Panc1 (cell line): ENCODE measurements around the gene EEA1. TPM values are rescaled to one million over a fixed set of nuclear protein-coding genes. Genes with fewer than 3 reads are reported as not detected.

ENCODE experiments used
- ATAC-seq: fragments of 200-7000 bp; cut with Tn5 transposase; 2 replicates; pipeline ENCODE4 v1.9.1; 2020; ENCODE audit warnings: mild to moderate bottlenecking, moderate library complexity
- BruUV-seq: library from RNA; stranded (reverse); fragments of 400-500 nt; replicated peaks from 2 replicates; lab custom pipeline; 2021; lab: Mats Ljungman, UMichigan
- CTCF ChIA-PET: fragments of 300-600 bp; sonication (Branson Sonifier 250); formaldehyde crosslinking; loops from one replicate; lab custom pipeline; 2022; ENCODE audit warnings: antibody characterized with exemption; lab: Charles Lee
- POLR2A ChIA-PET: fragments of 300-600 bp; sonication (Branson Sonifier 250); formaldehyde crosslinking; loops from one replicate; lab custom pipeline; 2022; ENCODE audit warnings: antibody characterized with exemption; lab: Charles Lee
- DNase-seq: peaks from one replicate; pipeline ENCODE4 v3.0.0-alpha.2; 2010; ENCODE audit warnings: low read depth, low spot score
- H3K27ac ChIP-seq: 2 replicates; pipeline ENCODE4 v1.5.1; 2011; ENCODE audit warnings: mild to moderate bottlenecking, low read length, inconsistent platforms
- H3K27me3 ChIP-seq: fragments of 200-500 bp; sonication (Bioruptor generic); 2 replicates; pipeline ENCODE4 v1.6.0; 2014; ENCODE audit warnings: low read length, inconsistent platforms; ENCODE audit not compliant: control insufficient read depth, insufficient read depth
- H3K36me3 ChIP-seq: fragments of 200-500 bp; sonication (Bioruptor generic); 2 replicates; pipeline ENCODE4 v1.5.1; 2014; ENCODE audit warnings: inconsistent platforms, mild to moderate bottlenecking, low read length, moderate library complexity; ENCODE audit not compliant: control insufficient read depth, insufficient read depth
- H3K4me1 ChIP-seq: 2 replicates; pipeline ENCODE4 v1.5.1; 2011; ENCODE audit warnings: inconsistent platforms, mild to moderate bottlenecking, low read length, moderate library complexity; ENCODE audit not compliant: control insufficient read depth, insufficient read depth
- H3K4me3 ChIP-seq, 2 experiments: 2 replicates each; pipeline ENCODE4 v1.5.1; 2011 to 2012; ENCODE audit warnings: low read depth in 2 of 2, low read length in 2 of 2, mild to moderate bottlenecking in 2 of 2, inconsistent platforms in 1 of 2, moderate library complexity in 1 of 2
- H3K9me3 ChIP-seq: fragments of 200-500 bp; sonication (Bioruptor generic); 2 replicates; pipeline ENCODE4 v1.5.1; 2014; ENCODE audit warnings: low read depth, mild to moderate bottlenecking, inconsistent platforms, low read length, moderate library complexity; ENCODE audit not compliant: control insufficient read depth, insufficient read depth
- POLR2AphosphoS5 ChIP-seq: IDR thresholded peaks from 2 replicates; pipeline ENCODE4 v1.6.1; 2012; ENCODE audit warnings: mild to moderate bottlenecking, low read depth, low read length, moderate library complexity
- SIN3A ChIP-seq: IDR thresholded peaks from 2 replicates; pipeline ENCODE4 v1.6.1; 2012; ENCODE audit warnings: low read depth, mild to moderate bottlenecking, low read length, moderate library complexity, borderline replicate concordance; ENCODE audit not compliant: insufficient read depth
- TCF7L2 ChIP-seq: IDR thresholded peaks from 2 replicates; pipeline ENCODE4 v1.6.1; 2011; ENCODE audit warnings: mild to moderate bottlenecking, low read depth, low read length, inconsistent platforms
- in situ Hi-C: cut with HindIII; loops from 2 replicates; pipeline ENCODE4 v1.10.0; 2016; ENCODE audit warnings: low sequenced_read_pairs, low pct_unique_long_range_greater_than_20kb
- intact Hi-C: fragments of 100-400 bp; cut with micrococcal nuclease; formaldehyde crosslinking; loops from one replicate; pipeline ENCODE4 v1.10.0; 2022; ENCODE audit not compliant: unreplicated experiment
- total RNA-seq: library from RNA; stranded (reverse); gene quantifications from one replicate; pipeline ENCODE4 v1.2.1, GENCODE V29; 2021; ENCODE audit not compliant: unreplicated experiment
- TF ChIP-seq, protein P1 (sequence below): fragments of 450-650 bp; IDR thresholded peaks from 2 replicates; pipeline ENCODE4 v1.5.1; 2017; ENCODE audit warnings: mild to moderate bottlenecking
- TF ChIP-seq, protein P2 (sequence below), 2 experiments: IDR thresholded peaks; 2 replicates each; pipeline ENCODE4 v1.6.1; 2011 to 2012; ENCODE audit warnings: low read depth in 2 of 2, control low read depth in 1 of 2, low read length in 1 of 2, mild to moderate bottlenecking in 1 of 2, moderate library complexity in 1 of 2; ENCODE audit not compliant: insufficient read depth in 1 of 2

EEA1 gene
- total RNA-seq, 1 experiment from 2014 or later = 15.1 TPM

DNA sequence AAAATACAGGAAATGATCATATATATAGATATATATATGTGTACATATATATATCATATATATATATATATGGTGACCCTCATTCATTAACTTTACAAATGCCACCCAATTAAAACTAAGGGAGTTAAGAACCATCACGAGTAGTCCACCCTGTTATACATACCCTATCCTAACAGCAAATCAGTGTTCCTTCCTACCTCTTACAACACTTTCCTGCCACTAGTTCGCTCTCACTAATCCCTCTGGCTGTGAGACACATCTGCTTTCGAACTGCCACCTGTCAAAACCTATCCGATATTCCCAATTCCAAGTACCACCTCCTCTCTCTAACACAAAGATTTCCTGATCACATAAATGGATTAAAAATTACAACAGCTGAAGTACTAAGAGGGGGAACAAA lies 100.5 kb downstream of the EEA1 start:
- intact Hi-C loops (no loop called here), in situ Hi-C loops (no loop called here)
- Histone ChIP-seq H3K4me3 (no peak overlapping the region), H3K36me3 (no peaks in the 10 kb centered on the region; the same call in 1 of the 2 replicates), H3K9me3 (no peaks in the 10 kb centered on the region), H3K27me3 (no peaks in the 10 kb centered on the region), H3K27ac (no peak overlapping the region), H3K4me1 (no peaks in the 10 kb centered on the region)
- ChIA-PET POLR2A (no interaction called here), CTCF (no interaction called here)
- DNase-seq (no peak), ATAC-seq (no peak)
- TF ChIP-seq SIN3A (no peak), TCF7L2 (no peak), POLR2AphosphoS5 (no peak)
- TF ChIP-seq, protein P1, sequence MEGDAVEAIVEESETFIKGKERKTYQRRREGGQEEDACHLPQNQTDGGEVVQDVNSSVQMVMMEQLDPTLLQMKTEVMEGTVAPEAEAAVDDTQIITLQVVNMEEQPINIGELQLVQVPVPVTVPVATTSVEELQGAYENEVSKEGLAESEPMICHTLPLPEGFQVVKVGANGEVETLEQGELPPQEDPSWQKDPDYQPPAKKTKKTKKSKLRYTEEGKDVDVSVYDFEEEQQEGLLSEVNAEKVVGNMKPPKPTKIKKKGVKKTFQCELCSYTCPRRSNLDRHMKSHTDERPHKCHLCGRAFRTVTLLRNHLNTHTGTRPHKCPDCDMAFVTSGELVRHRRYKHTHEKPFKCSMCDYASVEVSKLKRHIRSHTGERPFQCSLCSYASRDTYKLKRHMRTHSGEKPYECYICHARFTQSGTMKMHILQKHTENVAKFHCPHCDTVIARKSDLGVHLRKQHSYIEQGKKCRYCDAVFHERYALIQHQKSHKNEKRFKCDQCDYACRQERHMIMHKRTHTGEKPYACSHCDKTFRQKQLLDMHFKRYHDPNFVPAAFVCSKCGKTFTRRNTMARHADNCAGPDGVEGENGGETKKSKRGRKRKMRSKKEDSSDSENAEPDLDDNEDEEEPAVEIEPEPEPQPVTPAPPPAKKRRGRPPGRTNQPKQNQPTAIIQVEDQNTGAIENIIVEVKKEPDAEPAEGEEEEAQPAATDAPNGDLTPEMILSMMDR = no peak
- TF ChIP-seq, protein P2, sequence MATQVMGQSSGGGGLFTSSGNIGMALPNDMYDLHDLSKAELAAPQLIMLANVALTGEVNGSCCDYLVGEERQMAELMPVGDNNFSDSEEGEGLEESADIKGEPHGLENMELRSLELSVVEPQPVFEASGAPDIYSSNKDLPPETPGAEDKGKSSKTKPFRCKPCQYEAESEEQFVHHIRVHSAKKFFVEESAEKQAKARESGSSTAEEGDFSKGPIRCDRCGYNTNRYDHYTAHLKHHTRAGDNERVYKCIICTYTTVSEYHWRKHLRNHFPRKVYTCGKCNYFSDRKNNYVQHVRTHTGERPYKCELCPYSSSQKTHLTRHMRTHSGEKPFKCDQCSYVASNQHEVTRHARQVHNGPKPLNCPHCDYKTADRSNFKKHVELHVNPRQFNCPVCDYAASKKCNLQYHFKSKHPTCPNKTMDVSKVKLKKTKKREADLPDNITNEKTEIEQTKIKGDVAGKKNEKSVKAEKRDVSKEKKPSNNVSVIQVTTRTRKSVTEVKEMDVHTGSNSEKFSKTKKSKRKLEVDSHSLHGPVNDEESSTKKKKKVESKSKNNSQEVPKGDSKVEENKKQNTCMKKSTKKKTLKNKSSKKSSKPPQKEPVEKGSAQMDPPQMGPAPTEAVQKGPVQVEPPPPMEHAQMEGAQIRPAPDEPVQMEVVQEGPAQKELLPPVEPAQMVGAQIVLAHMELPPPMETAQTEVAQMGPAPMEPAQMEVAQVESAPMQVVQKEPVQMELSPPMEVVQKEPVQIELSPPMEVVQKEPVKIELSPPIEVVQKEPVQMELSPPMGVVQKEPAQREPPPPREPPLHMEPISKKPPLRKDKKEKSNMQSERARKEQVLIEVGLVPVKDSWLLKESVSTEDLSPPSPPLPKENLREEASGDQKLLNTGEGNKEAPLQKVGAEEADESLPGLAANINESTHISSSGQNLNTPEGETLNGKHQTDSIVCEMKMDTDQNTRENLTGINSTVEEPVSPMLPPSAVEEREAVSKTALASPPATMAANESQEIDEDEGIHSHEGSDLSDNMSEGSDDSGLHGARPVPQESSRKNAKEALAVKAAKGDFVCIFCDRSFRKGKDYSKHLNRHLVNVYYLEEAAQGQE (IDR thresholded peaks at IDR 0.05; ENCODE audit: insufficient read depth in 1 of 2, low read depth in 2 of 2, low read length in 1 of 2) = no peak
- no TSS peak for BruUV-seq

DNA sequence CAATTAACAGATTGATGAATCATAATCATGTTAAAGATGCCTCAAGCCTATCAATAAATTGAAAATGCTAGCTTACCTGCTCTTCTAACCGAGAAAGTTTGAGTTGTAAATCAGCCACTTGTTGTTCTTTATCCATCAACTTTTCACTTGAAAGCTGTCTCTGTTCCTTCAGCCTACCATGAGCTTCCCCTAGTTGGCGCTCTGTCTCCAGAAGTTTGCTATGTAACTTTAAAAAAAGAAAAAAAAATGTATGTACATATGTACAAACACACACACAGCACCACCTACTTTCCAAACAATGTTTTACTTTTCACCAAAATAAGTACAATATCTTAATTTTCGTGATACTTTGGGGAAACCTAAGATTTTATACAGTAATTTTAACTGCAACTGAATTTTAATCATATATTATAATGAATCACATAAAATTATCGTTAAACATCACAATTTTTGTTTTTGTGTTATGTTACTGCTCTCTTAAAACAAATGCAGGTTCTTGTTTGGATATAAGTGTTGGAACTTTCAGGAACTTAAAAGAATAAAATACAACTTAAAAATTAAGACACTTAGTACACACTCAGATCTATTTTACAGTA lies 101.2 kb downstream of the EEA1 start:
- no peaks in the 10 kb centered on the region for H3K9me3 ChIP-seq
- ATAC-seq = peak; percentile 66; the same call in 1 of the 2 replicates
- in situ Hi-C loops (no loop called here), intact Hi-C loops (no loop called here)
- no peak for TF ChIP-seq POLR2AphosphoS5
- TF ChIP-seq, protein P1 = peak; percentile 87; the same call in 1 of the 2 replicates
- no TSS peak for BruUV-seq
- H3K27me3 ChIP-seq = no peaks in the 10 kb centered on the region
- H3K4me3 ChIP-seq = no peak overlapping the region
- no peaks in the 10 kb centered on the region for H3K4me1 ChIP-seq
- ChIA-PET POLR2A (no interaction called here), CTCF (interaction anchor here (0.8 to 1.2 kb wide), 3 partner anchors 9 to 115 kb away, joined by 3 to 7 read pairs (median 4); no protein-coding TSS in a partner anchor)
- DNase-seq = peak; percentile 33
- H3K36me3 ChIP-seq = no peaks in the 10 kb centered on the region; the same call in 1 of the 2 replicates
- H3K27ac ChIP-seq = no peak overlapping the region
